K562 (cell line): ENCODE data around the gene MCCD1.

Experiments
- CEBPB ChIP-seq: fragments of 450-650 bp; IDR thresholded peaks from 2 replicates; pipeline ENCODE4 v1.6.1; 2016; ENCODE audit warnings: missing genetic modification characterization, missing compliant biosample characterization
- ELF4 ChIP-seq: fragments of 450-650 bp; formaldehyde crosslinking; IDR thresholded peaks from 2 replicates; pipeline ENCODE4 v1.4.0; 2022; ENCODE audit warnings: missing genetic modification characterization
- MTA3 ChIP-seq: fragments of 450-650 bp; formaldehyde crosslinking; IDR thresholded peaks from 2 replicates; pipeline ENCODE4 v1.6.1; 2017; ENCODE audit warnings: mild to moderate bottlenecking, borderline replicate concordance
- POLR2A ChIP-seq: fragments of 450-650 bp; conservative IDR thresholded peaks from 2 replicates; pipeline ENCODE4 v1.6.1; 2016
- POLR2AphosphoS5 ChIP-seq: IDR thresholded peaks from 2 replicates; pipeline ENCODE4 v1.6.1; 2011; ENCODE audit warnings: mild to moderate bottlenecking, low read depth, low read length, moderate library complexity; ENCODE audit not compliant: control insufficient read depth, insufficient read depth
- RFX5 ChIP-seq: IDR thresholded peaks from 2 replicates; pipeline ENCODE4 v1.6.1; 2011; ENCODE audit warnings: low read depth, mild to moderate bottlenecking, improper control_type of control experiment, low read length
- TBP ChIP-seq: optimal IDR thresholded peaks from 2 replicates; pipeline ENCODE3; 2011; ENCODE audit warnings: low read depth, low read length, improper control_type of control experiment
- ZNF174 ChIP-seq: fragments of 250-450 bp; sonication (Bioruptor Pico); IDR thresholded peaks from 2 replicates; pipeline ENCODE4 v1.4.0; 2020; ENCODE audit warnings: mild to moderate bottlenecking
- ZNF311 ChIP-seq: fragments of 250-450 bp; sonication (Bioruptor Pico); IDR thresholded peaks from 2 replicates; pipeline ENCODE4 v1.4.0; 2020; ENCODE audit warnings: mild to moderate bottlenecking, moderate library complexity
- ZNF655 ChIP-seq: fragments of 250-450 bp; sonication (Bioruptor Pico); IDR thresholded peaks from 2 replicates; pipeline ENCODE4 v1.5.0; 2021
- ZSCAN29 ChIP-seq: fragments of 450-650 bp; IDR thresholded peaks from 2 replicates; pipeline ENCODE4 v1.6.1; 2017

- TF ChIP-seq MTA3 (no peak), ZNF311 (CRISPR knock-in tag) (no peak), ZNF174 (no peak), ZNF655 (CRISPR knock-in tag) (no peak), ELF4 (CRISPR knock-in tag) (no peak), ZSCAN29 (no peak), CEBPB (no peak), RFX5 (no peak), TBP (peak; percentile 30), POLR2A (no peak), POLR2AphosphoS5 (no peak)
Measured at GRCh38 chr6:31546339-31546957, 17.7 kb downstream of the MCCD1 start, which contains the start of gene ATP6V1G2.
